GM12872 (cell line): ENCODE data around the gene SNCA.

Experiments used
- TF ChIP-seq, protein P1 (sequence below): IDR thresholded peaks from 3 replicates; pipeline ENCODE4 v1.5.1; 2011; ENCODE audit warnings: low read depth, mild to moderate bottlenecking, low read length, moderate library complexity; ENCODE audit not compliant: insufficient read depth

The SNCA gene

DNA sequence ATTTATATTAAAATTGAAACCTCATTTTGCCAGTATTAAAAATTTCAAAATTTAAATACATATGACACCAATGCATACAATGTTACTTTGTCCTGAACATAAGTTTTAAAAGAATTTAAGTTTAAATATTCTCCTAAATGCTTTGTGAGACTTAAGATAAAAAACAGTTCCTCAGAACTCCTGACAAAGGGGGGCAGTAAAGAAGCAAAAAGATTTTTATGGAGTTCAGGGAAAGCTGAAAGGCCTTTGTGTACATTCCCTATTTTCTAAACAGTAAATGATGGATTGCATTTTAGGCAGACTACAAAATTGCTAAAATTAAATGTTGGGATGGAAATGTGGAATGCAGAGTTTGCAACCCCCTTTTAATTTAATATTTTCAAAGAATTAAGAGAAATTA is 81.7 kb downstream of the SNCA start:
- TF ChIP-seq, protein P1, sequence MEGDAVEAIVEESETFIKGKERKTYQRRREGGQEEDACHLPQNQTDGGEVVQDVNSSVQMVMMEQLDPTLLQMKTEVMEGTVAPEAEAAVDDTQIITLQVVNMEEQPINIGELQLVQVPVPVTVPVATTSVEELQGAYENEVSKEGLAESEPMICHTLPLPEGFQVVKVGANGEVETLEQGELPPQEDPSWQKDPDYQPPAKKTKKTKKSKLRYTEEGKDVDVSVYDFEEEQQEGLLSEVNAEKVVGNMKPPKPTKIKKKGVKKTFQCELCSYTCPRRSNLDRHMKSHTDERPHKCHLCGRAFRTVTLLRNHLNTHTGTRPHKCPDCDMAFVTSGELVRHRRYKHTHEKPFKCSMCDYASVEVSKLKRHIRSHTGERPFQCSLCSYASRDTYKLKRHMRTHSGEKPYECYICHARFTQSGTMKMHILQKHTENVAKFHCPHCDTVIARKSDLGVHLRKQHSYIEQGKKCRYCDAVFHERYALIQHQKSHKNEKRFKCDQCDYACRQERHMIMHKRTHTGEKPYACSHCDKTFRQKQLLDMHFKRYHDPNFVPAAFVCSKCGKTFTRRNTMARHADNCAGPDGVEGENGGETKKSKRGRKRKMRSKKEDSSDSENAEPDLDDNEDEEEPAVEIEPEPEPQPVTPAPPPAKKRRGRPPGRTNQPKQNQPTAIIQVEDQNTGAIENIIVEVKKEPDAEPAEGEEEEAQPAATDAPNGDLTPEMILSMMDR = no peak

DNA sequence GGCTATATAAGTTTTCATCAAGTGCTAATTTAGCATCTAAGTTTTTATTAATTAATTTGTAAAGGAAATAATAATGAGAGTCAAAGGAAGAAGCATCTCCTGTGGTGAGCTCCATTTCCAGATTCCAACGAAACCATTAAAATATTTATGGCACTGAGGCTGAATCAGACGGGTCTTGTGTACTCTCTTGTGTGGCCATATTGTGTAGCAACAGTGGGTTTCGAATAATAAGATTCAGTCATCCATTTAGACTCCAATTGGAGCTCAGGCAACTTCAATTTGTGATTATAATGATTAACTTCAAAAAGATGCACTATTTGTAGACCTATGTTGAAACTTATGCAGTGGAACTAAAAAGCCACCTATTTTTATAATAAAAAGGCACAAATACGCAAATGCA is 82.4 kb downstream of the SNCA start:
- TF ChIP-seq, protein P1 = no peak

DNA sequence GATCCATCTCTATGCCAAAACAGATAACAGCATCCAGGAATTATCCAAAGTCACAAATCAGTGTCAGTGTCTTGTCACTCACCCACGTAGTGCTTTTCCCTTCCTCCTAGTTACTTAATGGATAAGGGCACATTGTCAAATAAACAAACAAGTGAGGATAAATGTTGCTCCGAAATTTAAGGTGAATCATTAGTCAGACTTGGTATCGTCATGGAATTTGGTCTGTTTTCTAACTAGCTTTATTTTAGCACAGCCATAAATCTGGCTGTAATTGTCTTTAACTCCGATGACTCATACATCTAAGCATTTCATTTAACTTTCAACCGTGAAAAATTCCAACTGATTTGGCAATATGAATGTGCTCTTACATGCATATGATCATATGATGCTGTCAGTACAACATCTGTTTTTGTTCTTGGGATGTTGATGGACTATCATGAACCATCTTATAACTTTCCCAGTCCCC is 83.3 kb downstream of the SNCA start:
- TF ChIP-seq, protein P1 = no peak

DNA sequence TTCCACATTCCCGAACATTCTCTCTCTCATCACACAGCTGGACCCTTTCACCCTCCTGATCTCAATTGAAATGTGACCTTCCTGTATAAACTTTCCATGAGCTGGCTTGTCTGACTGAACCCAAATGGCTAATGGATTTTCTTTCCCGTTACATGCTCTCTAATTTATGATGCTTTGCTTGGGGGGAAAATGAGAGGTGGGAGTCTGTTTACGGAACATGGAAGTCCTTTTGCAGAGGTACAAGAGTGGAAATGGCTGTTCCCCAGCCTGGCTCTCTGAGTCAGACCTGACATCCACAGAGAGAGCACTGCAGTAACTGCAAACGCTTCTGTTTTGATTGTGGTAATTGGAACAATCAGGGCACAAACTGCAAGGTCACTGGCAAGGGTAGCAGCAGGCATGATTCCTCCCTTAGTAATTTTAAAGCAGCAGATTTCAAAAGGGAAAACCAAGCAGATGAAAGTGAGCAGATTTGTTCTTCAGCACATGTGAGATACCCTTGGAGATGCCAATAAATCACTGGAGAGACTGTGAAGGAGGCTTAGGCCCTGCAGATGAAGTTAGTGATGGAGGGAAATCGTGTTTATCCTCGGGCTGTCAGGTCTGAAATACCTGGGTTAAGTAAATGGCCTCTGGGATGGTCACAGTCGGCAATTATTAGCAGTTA is 83.9 kb downstream of the SNCA start:
- TF ChIP-seq, protein P1 = no peak

DNA sequence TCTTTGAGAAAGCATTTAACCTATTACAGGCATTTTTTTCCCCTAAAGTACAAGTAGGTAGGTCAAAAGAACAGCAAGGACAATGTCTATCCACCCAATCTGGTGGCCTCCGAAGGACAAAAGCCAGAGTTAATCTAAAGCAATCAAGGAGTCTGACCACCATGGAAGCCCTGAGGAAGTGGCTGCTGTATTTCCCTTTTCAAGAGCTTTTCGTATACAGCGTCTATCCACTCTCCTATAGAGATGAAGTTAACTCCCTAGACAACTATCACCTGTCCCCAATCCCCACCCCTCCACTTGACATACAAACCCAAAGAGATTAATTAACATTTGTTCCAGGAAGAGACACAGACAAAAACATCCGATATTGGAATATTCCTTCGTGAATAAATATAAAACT is 85.5 kb downstream of the SNCA start:
- TF ChIP-seq, protein P1 = no peak

DNA sequence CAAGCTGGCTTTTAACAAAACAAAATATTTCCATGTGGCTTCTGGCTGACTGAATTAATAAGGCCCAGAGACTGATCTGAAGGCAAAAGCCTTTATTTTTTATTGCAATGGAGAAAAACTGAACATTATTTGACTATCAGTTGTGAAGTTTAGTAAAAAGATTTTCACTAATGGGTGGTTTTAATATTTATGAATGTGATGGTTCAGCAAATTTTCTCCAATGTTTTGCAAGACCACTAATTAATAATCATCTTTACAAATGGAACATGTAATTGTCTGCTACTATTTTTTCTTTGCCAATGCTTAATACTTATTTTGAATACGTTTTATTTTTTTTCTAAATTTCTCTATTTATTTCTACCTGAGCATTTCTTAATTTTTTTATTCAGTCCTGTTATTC is 90.6 kb downstream of the SNCA start:
- TF ChIP-seq, protein P1 = no peak

DNA sequence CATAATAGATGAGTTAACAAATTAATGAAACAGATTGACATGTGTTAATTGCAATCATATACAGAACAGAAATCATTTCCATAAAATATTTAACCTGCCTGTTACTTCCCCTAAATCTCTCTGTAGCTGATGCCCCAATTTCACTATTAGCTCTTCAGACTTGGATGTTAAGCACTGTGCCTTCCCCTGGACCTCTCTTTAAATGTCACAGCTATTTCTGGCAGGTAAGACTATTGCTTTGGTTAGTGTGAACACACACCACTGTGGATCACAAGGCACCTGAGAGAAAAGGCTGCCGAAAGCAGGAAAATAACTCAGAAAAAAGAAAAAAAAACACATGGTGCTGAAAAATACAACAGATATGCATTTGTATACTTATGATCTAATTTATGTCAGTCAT is 91.3 kb downstream of the SNCA start:
- TF ChIP-seq, protein P1 = no peak
